Activated naive CD4-positive, alpha-beta T cell treated with anti-CD3 and anti-CD28 coated beads, Interleukin-2, amount 10 ng/mL, durations not matched to agents 5 hours and 36 hours (primary cell): ENCODE results near the gene MMP26. TPM values are rescaled to one million over a fixed set of nuclear protein-coding genes. Genes with fewer than 3 reads are reported as not detected.

Source experiments
- total RNA-seq, 2 experiments: library from RNA; stranded (reverse); gene quantifications; one replicate each; pipeline ENCODE4 v1.2.3, GENCODE V29; 2021

The MMP26 gene
- not detected for total RNA-seq

DNA sequence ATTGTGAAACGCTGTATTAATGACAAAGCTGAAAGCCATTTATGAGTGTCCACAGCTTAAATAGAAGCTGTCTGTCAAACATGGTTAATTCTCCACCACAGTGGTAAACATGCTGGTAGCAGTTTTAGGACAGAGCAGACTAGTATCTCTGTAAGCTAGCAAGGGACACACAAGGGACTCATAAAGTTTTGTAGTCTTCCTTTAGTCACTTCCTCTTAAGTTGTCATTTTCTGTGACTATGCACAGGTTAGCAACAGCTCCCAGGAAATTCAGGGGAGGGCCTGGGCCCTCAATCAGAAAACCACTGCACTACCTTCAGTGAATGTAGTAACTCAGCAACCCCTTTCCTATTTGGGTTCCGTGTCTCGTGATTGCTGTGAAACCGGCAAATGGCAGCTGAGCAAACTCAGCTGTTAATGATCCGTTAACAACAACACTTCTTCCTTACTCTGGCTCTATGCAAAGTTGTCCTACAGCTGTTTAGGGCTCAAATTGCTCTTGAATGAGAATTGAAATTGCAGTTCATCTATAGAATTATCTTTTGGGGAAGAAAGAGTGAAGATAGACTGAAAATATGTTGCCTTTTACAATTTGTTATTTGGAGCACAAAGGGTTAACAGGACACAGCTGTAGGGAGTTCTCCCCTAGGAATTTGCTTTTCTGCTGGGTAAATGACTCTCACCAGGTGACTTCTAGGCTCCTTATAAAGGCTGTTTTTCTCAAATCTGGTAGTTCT, at the start of gene MMP26:
MMP26 (plus strand) TSS at position 731 of the 736 bp plus-strand sequence.

GRCh38 chr11:4697585-4697984, 7.0 kb upstream of the MMP26 start, which contains the start of gene OR51E2:
Gene OR51E2, minus strand, starts transcription at chr11:4697853. Its CDS starts 15,142 bp downstream, at chr11:4682711.

Other genes with a start within 250 kb of the MMP26 start
- gene OR52K1, start 222.1 kb upstream of the MMP26 start, total RNA-seq: not detected
- gene OR52M1, start 159.6 kb upstream of the MMP26 start, total RNA-seq: not detected
- not detected for gene OR52I2, start 123.0 kb upstream of the MMP26 start, total RNA-seq
- not detected for gene OR52I1, start 110.7 kb upstream of the MMP26 start, total RNA-seq
- 10 to 100 TPM; 11.6 to 14.0 TPM for gene TRIM68, start 96.6 kb upstream of the MMP26 start, total RNA-seq
- gene OR51D1, start 67.3 kb upstream of the MMP26 start, total RNA-seq: not detected
- not detected for gene OR51E1, start 60.8 kb upstream of the MMP26 start, total RNA-seq
- gene OR51E2, start 6.9 kb upstream of the MMP26 start, total RNA-seq: not detected
- gene OR51F1, start 65.2 kb downstream of the MMP26 start, total RNA-seq: not detected
- gene OR52R1, start 99.6 kb downstream of the MMP26 start, total RNA-seq: not detected
- not detected for gene OR51F2, start 116.5 kb downstream of the MMP26 start, total RNA-seq
- not detected for gene OR51S1, start 144.4 kb downstream of the MMP26 start, total RNA-seq
- not detected for gene OR51T1, start 177.1 kb downstream of the MMP26 start, total RNA-seq
- gene OR51A7, start 199.0 kb downstream of the MMP26 start, total RNA-seq: not detected
- not detected for gene OR51G2, start 214.6 kb downstream of the MMP26 start, total RNA-seq
- gene OR51G1, start 219.6 kb downstream of the MMP26 start, total RNA-seq: not detected
- gene OR51A4, start 242.8 kb downstream of the MMP26 start, total RNA-seq: not detected